ENCODE results near the gene MYF5.

DNA sequence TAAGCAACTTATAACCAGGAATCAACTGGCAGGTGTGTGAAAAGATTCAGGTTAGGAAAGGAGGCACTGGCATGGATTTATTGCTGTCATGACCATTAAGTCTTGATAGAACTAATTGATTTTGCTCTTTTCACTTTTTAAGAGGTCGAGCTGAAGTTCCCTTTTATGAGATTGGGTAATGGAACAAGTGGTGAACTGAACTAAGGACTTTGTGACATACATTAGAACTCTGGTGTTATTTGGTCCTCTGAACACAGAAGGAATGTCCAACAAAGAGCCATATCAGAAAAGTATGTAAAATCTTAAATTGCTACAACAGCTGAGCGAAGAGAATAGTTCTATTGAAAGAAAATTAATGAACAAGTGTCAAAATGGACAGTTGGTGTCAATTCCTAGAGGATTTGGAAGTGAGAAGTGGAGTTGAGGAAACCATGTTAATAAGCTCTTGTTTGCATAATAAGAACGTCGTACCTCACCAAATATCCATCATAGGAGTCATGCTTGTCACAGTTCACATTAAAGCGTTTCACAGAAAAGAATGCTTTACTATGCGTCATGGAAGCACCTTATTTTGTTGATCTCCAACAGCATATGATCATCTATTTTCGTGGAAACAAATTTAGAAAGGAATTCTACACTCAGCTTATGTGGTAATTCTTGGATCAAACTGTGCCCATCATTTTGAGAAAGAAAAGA, 17.7 kb upstream of the MYF5 start:
- TF ChIP-seq, protein P1, sequence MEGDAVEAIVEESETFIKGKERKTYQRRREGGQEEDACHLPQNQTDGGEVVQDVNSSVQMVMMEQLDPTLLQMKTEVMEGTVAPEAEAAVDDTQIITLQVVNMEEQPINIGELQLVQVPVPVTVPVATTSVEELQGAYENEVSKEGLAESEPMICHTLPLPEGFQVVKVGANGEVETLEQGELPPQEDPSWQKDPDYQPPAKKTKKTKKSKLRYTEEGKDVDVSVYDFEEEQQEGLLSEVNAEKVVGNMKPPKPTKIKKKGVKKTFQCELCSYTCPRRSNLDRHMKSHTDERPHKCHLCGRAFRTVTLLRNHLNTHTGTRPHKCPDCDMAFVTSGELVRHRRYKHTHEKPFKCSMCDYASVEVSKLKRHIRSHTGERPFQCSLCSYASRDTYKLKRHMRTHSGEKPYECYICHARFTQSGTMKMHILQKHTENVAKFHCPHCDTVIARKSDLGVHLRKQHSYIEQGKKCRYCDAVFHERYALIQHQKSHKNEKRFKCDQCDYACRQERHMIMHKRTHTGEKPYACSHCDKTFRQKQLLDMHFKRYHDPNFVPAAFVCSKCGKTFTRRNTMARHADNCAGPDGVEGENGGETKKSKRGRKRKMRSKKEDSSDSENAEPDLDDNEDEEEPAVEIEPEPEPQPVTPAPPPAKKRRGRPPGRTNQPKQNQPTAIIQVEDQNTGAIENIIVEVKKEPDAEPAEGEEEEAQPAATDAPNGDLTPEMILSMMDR (conservative IDR thresholded peaks at IDR 0.05; ENCODE audit: low read length) = no peak
- TF ChIP-seq EZH2phosphoT487 (IDR thresholded peaks at IDR 0.05; ENCODE audit: borderline replicate concordance) = no peak

Measured in Loucy (cell line).